ENCODE data around the gene ASB4.

The ASB4 gene

GRCh38 chr7:95467912-95468607, 17.7 kb upstream of the ASB4 start:
- Histone ChIP-seq H3K4me3 (no peak overlapping the region), H3K27me3 (no peaks in the 10 kb centered on the region), H3K9me3 (no peaks in the 10 kb centered on the region), H3K4me1 (peaks cover 27% of the 10 kb centered on the region), H3K36me3 (no peaks in the 10 kb centered on the region), H3K9ac (no peak overlapping the region), H3K27ac (no peak overlapping the region), H4K20me1 (no peaks in the 10 kb centered on the region), H3K4me2 (no peak overlapping the region)
- no peak for TF ChIP-seq Cebpa-rat (IDR thresholded peaks at IDR 0.05)

DNA sequence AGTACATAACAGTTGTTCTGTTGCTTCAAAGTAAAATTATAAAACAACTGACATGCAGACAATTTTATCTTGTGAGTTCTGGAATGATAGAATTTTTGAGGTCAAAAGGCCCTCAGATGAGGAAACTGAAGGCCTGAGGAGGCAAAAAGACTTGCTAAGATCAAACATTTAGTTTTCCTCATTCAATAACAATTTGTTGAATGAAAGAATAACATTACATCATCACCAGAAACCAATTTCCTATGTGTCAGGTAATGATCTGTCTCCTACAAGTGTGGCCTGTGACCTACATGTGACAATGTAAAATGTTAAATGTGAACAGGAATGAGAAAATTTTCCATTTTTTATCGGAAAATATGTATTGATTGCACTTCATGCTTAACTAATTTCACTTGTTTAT, 16.6 kb upstream of the ASB4 start:
- Histone ChIP-seq H3K4me3 (no peak overlapping the region), H3K27me3 (no peaks in the 10 kb centered on the region), H3K4me2 (no peak overlapping the region), H3K9ac (no peak overlapping the region), H3K4me1 (peaks cover 28% of the 10 kb centered on the region), H3K36me3 (no peaks in the 10 kb centered on the region), H3K9me3 (no peaks in the 10 kb centered on the region), H3K27ac (no peak overlapping the region), H4K20me1 (no peaks in the 10 kb centered on the region)
- TF ChIP-seq Cebpa-rat (IDR thresholded peaks at IDR 0.05): no peak

DNA sequence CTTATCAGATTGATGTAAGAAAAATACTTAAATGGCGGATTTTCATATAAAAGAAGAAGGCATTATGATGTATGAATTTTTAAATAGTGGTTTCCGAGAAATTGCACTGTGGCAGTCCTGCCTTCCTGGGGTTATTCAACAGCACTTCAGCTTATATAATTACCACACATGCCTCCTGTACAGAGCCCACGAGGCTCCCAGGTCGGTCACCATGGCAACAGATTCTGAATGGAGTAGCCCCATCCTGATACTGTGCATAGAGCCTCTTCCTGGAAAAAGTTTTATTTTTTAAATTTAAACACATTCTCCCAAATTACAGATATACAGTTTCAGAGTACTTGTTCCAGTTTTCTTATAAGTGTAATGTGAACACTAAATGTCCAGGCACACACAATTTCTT, 15.9 kb upstream of the ASB4 start:
- H3K4me1 ChIP-seq: peaks cover 28% of the 10 kb centered on the region
- TF ChIP-seq Cebpa-rat (IDR thresholded peaks at IDR 0.05): no peak
- H3K4me3 ChIP-seq: no peak overlapping the region
- no peak overlapping the region for H3K27ac ChIP-seq
- H3K9me3 ChIP-seq: no peaks in the 10 kb centered on the region
- H3K9ac ChIP-seq: no peak overlapping the region
- no peaks in the 10 kb centered on the region for H3K27me3 ChIP-seq
- H4K20me1 ChIP-seq: no peaks in the 10 kb centered on the region
- peak overlapping the region; percentile 39; the same call in 1 of the 2 replicates for H3K4me2 ChIP-seq
- no peaks in the 10 kb centered on the region for H3K36me3 ChIP-seq

DNA sequence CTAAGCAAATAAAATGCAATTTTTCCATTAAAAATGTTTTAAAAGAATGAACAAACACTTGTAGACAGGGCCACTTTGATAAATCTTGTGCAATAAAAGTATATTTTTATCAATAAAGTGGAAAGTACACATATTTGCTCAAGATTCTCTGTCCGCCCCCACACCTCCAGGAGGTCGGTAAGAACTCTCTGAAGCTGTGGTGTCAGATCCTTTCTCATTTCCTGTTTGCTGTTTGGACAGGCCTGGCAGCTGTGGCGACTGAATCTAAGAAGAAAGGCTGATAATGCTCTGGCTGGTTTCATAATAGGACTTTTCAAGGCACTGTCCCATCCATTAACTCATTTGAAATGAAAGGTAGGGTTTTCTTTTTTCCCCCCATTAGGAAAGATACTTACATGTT, 15.3 kb upstream of the ASB4 start:
- Histone ChIP-seq H3K9me3 (no peaks in the 10 kb centered on the region), H3K4me3 (no peak overlapping the region), H4K20me1 (no peaks in the 10 kb centered on the region), H3K4me1 (peaks cover 28% of the 10 kb centered on the region), H3K27me3 (no peaks in the 10 kb centered on the region), H3K27ac (no peak overlapping the region), H3K4me2 (peak overlapping the region; percentile 39), H3K9ac (no peak overlapping the region), H3K36me3 (no peaks in the 10 kb centered on the region)
- TF ChIP-seq Cebpa-rat (IDR thresholded peaks at IDR 0.05): no peak

- no peaks in the 10 kb centered on the region for H4K20me1 ChIP-seq
- H3K4me3 ChIP-seq: no peak overlapping the region
- no peak for TF ChIP-seq Cebpa-rat (IDR thresholded peaks at IDR 0.05)
- no peak overlapping the region for H3K27ac ChIP-seq
- H3K27me3 ChIP-seq: no peaks in the 10 kb centered on the region
- H3K36me3 ChIP-seq: no peaks in the 10 kb centered on the region
- no peaks in the 10 kb centered on the region for H3K9me3 ChIP-seq
- no peak overlapping the region for H3K9ac ChIP-seq
- H3K4me2 ChIP-seq: peak overlapping the region; percentile 39
- peaks cover 28% of the 10 kb centered on the region for H3K4me1 ChIP-seq
Measured at GRCh38 chr7:95471071-95471470, 14.7 kb upstream of the ASB4 start.

DNA sequence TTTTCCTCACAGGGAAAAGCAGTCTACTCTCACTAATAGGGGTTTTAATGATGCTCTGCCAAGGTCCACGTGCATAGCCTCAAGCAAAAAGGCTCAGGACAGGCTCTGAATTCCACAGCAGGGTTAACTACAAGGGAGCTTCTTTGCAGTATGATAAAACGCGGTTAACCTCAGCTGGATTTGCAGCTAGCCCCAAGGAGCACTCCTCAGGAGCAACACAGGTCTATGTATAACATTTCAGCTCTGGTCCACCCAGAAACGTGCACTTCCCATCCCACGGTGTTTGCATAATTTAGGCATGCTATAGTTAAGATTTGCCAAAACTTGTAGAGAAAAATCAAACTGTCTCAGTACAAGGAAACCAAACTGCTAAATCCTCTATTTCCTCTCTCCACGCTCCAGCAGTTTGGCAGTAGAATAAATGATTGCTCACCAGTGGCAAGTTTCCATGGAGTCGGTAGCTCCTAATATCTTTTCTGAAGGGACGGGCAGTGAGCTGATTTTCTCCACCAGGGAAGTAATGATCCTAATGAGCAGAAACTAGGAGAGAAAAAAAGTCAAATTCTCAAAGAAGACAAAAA, 13.1 kb upstream of the ASB4 start:
- H3K4me3 ChIP-seq: no peak overlapping the region
- no peak overlapping the region for H3K27ac ChIP-seq

GRCh38 chr7:95473276-95473985, 12.3 kb upstream of the ASB4 start:
- Histone ChIP-seq H3K27ac (no peak overlapping the region), H3K27me3 (no peaks in the 10 kb centered on the region), H3K36me3 (no peaks in the 10 kb centered on the region)

More for the DNA sequence above, 13.1 kb upstream of the ASB4 start:
- no peak overlapping the region for H3K9ac ChIP-seq
- no peaks in the 10 kb centered on the region for H3K27me3 ChIP-seq
- H3K36me3 ChIP-seq: no peaks in the 10 kb centered on the region
- H3K4me2 ChIP-seq: peak overlapping the region; percentile 55
- peaks cover 28% of the 10 kb centered on the region for H3K4me1 ChIP-seq
- no peak for TF ChIP-seq Cebpa-rat (IDR thresholded peaks at IDR 0.05)
- H4K20me1 ChIP-seq: no peaks in the 10 kb centered on the region
- H3K9me3 ChIP-seq: no peaks in the 10 kb centered on the region

GRCh38 chr7:95476072-95476847, 9.5 kb upstream of the ASB4 start:
- Histone ChIP-seq H3K4me3 (no peak overlapping the region), H3K27me3 (no peaks in the 10 kb centered on the region), H3K9ac (no peak overlapping the region), H4K20me1 (no peaks in the 10 kb centered on the region), H3K4me1 (peaks cover 14% of the 10 kb centered on the region), H3K36me3 (no peaks in the 10 kb centered on the region), H3K27ac (no peak overlapping the region), H3K9me3 (no peaks in the 10 kb centered on the region), H3K4me2 (no peak overlapping the region)
- no peak for TF ChIP-seq Cebpa-rat (IDR thresholded peaks at IDR 0.05)

More at GRCh38 chr7:95473276-95473985, 12.3 kb upstream of the ASB4 start:
- peaks cover 28% of the 10 kb centered on the region for H3K4me1 ChIP-seq
- H3K9me3 ChIP-seq: no peaks in the 10 kb centered on the region
- H4K20me1 ChIP-seq: no peaks in the 10 kb centered on the region
- H3K9ac ChIP-seq: no peak overlapping the region
- no peak overlapping the region for H3K4me3 ChIP-seq
- TF ChIP-seq Cebpa-rat (IDR thresholded peaks at IDR 0.05): no peak
- H3K4me2 ChIP-seq: peak overlapping the region; percentile 55; the same call in 1 of the 2 replicates

GRCh38 chr7:95476904-95477594, 8.7 kb upstream of the ASB4 start:
- Histone ChIP-seq H4K20me1 (no peaks in the 10 kb centered on the region), H3K36me3 (no peaks in the 10 kb centered on the region), H3K9ac (no peak overlapping the region), H3K9me3 (no peaks in the 10 kb centered on the region), H3K27ac (no peak overlapping the region), H3K27me3 (no peaks in the 10 kb centered on the region), H3K4me2 (no peak overlapping the region), H3K4me1 (peaks cover 11% of the 10 kb centered on the region), H3K4me3 (no peak overlapping the region)
- TF ChIP-seq Cebpa-rat (IDR thresholded peaks at IDR 0.05): no peak
